Nephron (organoid): ENCODE results near the gene DHRS7B.

Experiments
- H3K27ac Mint-ChIP-seq, 3 experiments: 2 replicates each; pipeline ENCODE4 v1.8.0; 2020; ENCODE audit warnings: mixed read lengths in 3 of 3, mild to moderate bottlenecking in 2 of 3, moderate library complexity in 1 of 3
- H3K27me3 Mint-ChIP-seq: 2 replicates; pipeline ENCODE4 v1.8.0; 2021; ENCODE audit warnings: low read depth, mild to moderate bottlenecking, moderate library complexity, mixed read lengths
- H3K36me3 Mint-ChIP-seq: 2 replicates; pipeline ENCODE4 v1.8.0; 2020; ENCODE audit warnings: low read depth, mixed read lengths
- H3K4me1 Mint-ChIP-seq: 2 replicates; pipeline ENCODE4 v1.8.0; 2020; ENCODE audit warnings: mixed read lengths
- H3K4me3 Mint-ChIP-seq, 3 experiments: 2 replicates each; pipeline ENCODE4 v1.8.0; 2020; ENCODE audit warnings: mild to moderate bottlenecking in 3 of 3, mixed read lengths in 3 of 3, moderate library complexity in 2 of 3
- H3K9me3 Mint-ChIP-seq: 2 replicates; pipeline ENCODE4 v1.8.0; 2020; ENCODE audit warnings: mixed read lengths
- TF ChIP-seq, protein P1 (sequence below), 3 experiments: fragments of 200-600 bp; sonication (generic); IDR thresholded peaks; one replicate each; pipeline ENCODE4 v1.5.0; 2021; ENCODE audit warnings: antibody characterized with exemption in 3 of 3; ENCODE audit not compliant: unreplicated experiment in 3 of 3

Gene DHRS7B

GRCh38 chr17:21174713-21175112, 47.9 kb downstream of the DHRS7B start:
- Mint-ChIP-seq H3K4me3 (no peak overlapping the region), H3K36me3 (peaks cover 20% of the 10 kb centered on the region), H3K27me3 (no peaks in the 10 kb centered on the region), H3K9me3 (no peaks in the 10 kb centered on the region), H3K27ac (peak overlapping the region; percentile 52 to 79 (median 75)), H3K4me1 (peaks cover 29% of the 10 kb centered on the region)
- TF ChIP-seq, protein P1, sequence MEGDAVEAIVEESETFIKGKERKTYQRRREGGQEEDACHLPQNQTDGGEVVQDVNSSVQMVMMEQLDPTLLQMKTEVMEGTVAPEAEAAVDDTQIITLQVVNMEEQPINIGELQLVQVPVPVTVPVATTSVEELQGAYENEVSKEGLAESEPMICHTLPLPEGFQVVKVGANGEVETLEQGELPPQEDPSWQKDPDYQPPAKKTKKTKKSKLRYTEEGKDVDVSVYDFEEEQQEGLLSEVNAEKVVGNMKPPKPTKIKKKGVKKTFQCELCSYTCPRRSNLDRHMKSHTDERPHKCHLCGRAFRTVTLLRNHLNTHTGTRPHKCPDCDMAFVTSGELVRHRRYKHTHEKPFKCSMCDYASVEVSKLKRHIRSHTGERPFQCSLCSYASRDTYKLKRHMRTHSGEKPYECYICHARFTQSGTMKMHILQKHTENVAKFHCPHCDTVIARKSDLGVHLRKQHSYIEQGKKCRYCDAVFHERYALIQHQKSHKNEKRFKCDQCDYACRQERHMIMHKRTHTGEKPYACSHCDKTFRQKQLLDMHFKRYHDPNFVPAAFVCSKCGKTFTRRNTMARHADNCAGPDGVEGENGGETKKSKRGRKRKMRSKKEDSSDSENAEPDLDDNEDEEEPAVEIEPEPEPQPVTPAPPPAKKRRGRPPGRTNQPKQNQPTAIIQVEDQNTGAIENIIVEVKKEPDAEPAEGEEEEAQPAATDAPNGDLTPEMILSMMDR (IDR thresholded peaks at IDR 0.05; ENCODE audit: unreplicated experiment in 3 of 3) = no peak

DNA sequence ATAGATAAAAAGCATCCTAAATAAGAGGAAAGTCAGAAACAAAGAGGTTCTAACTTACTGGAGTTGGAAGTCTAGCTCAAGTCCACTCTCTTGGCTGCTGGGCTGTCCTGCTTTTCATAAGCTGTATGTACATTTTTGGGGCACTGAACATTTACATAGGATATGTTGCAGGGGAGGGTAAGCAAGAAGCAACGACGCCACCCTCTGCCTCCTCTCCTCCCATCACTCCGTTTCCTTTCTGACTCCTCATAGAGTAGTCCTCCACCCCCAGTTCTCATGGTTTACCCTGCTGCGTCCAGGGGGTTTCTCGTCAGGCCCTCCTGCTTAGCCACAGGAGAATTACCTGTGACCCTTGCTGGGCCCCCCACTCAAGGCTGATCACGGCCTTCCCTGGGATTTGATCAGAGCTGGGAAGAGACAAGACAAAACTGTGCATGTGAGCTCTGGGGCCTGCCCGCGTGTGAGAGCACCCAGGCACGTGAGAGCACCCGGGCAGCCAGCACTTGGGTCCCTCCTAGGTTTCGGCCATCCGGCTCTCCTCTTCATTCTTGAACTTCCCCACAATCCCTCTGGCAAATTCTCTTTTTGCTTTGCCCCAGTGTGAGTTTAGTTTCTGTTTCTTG, 50.1 kb downstream of the DHRS7B start:
- Mint-ChIP-seq H3K27ac (no peak overlapping the region), H3K4me1 (peaks cover 17% of the 10 kb centered on the region), H3K4me3 (no peak overlapping the region), H3K36me3 (peaks cover 33% of the 10 kb centered on the region), H3K9me3 (no peaks in the 10 kb centered on the region), H3K27me3 (no peaks in the 10 kb centered on the region)
- TF ChIP-seq, protein P1 (IDR thresholded peaks at IDR 0.05; ENCODE audit: unreplicated experiment in 3 of 3) = no peak

DNA sequence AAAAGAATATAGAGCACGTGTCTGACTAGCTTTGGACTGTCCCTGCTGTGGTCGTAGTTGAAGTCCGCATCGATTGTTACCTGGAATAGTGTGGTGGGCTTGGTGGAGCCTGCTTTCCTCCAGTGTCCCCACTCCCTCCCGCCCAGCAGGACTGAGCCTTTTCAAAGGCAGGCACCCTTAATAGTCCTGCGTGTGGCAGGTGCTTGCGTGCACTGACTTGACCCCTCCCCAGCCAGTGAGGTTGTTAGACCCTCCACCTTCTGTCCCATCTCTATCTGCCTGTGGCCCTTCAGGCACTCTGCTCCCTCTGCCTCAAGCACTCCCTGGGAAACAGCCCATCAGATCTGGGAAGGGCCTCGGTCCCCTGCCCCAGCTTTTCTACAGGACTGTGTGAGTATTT, 50.6 kb downstream of the DHRS7B start:
- peaks cover 17% of the 10 kb centered on the region for H3K4me1 Mint-ChIP-seq
- no peak overlapping the region for H3K27ac Mint-ChIP-seq
- H3K27me3 Mint-ChIP-seq = no peaks in the 10 kb centered on the region
- TF ChIP-seq, protein P1 (IDR thresholded peaks at IDR 0.05; ENCODE audit: unreplicated experiment in 3 of 3) = no peak
- H3K36me3 Mint-ChIP-seq = peaks cover 31% of the 10 kb centered on the region
- H3K4me3 Mint-ChIP-seq = no peak overlapping the region
- H3K9me3 Mint-ChIP-seq = no peaks in the 10 kb centered on the region

DNA sequence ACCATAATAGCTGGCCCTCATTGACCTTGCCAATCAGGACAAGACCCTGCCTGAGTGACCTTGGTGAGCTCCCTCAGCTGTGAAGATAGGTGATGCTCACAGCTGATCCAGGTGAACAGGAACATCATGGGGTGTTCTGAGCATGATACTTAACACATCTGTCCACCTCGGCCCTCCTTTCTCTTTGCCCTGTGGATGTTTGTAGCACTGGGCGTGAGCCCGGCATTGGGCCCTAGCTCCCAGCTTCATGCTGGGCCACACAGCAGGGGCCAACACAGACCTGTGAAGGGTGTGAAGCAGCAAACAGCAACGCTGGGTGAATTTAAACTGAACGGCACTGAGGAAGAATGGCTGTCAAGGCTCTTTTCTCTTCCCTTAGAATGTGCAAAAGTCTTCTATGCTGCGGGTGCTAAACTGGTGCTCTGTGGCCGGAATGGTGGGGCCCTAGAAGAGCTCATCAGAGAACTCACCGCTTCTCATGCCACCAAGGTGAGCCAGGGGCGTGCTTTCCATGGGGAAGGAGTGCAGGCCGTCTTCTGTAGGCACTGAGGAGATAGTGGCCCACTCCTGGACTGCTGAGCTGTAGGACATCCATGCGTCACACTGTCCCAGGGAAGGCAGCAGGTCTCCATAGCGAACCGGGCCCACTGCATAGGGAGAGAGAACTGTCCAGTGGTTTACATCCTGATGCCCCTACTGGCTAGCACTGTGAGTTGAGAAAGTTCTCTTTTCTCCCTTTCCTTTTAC, 51.3 kb downstream of the DHRS7B start:
- peaks cover 35% of the 10 kb centered on the region for H3K36me3 Mint-ChIP-seq
- H3K4me3 Mint-ChIP-seq = no peak overlapping the region
- no peak overlapping the region for H3K27ac Mint-ChIP-seq
- H3K27me3 Mint-ChIP-seq = no peaks in the 10 kb centered on the region
- H3K4me1 Mint-ChIP-seq = peaks cover 16% of the 10 kb centered on the region
- TF ChIP-seq, protein P1 (IDR thresholded peaks at IDR 0.05; ENCODE audit: unreplicated experiment in 3 of 3) = no peak
- no peaks in the 10 kb centered on the region for H3K9me3 Mint-ChIP-seq

- Mint-ChIP-seq H3K27me3 (no peaks in the 10 kb centered on the region), H3K4me3 (no peak overlapping the region), H3K4me1 (no peaks in the 10 kb centered on the region), H3K9me3 (no peaks in the 10 kb centered on the region), H3K36me3 (peaks cover 43% of the 10 kb centered on the region), H3K27ac (no peak overlapping the region)
- TF ChIP-seq, protein P1 (IDR thresholded peaks at IDR 0.05; ENCODE audit: unreplicated experiment in 3 of 3) = no peak
These were observed 56.7 kb downstream of the DHRS7B start for GRCh38 chr17:21183468-21183867.

DNA sequence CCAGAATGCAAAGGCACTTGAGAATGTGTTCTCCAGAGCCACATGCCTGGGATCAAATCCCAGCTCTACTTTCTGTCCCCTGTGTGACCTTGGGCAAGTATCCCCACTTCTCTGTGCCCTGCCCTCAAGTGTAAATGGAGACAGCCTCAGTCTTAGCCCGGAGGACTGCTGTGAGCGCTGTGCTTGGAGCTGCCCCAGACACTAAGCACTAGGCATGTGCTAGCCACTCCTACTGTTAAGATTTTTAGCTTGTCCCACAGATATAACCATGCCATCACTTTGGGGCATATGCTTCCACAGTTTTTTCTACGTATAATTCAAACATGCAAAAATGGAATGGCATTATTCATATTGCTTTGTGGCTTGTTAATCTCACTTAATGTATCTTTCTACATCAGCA, 57.8 kb downstream of the DHRS7B start:
- TF ChIP-seq, protein P1 (IDR thresholded peaks at IDR 0.05; ENCODE audit: unreplicated experiment in 3 of 3) = no peak

More for the DNA sequence above, 57.8 kb downstream of the DHRS7B start:
- no peak overlapping the region for H3K27ac Mint-ChIP-seq
- H3K36me3 Mint-ChIP-seq = peaks cover 47% of the 10 kb centered on the region
- H3K9me3 Mint-ChIP-seq = no peaks in the 10 kb centered on the region
- no peak overlapping the region for H3K4me3 Mint-ChIP-seq
- no peaks in the 10 kb centered on the region for H3K4me1 Mint-ChIP-seq
- H3K27me3 Mint-ChIP-seq = no peaks in the 10 kb centered on the region
